Endodermal cell (in vitro differentiated cells): Measurements from ENCODE around the gene ZNF768. TPM values are rescaled to one million over a fixed set of nuclear protein-coding genes. Genes with fewer than 3 reads are reported as not detected.
A peak's percentile ranks its signal among the peaks of the same experiment; 100 is the strongest.

Experiments
- DNase-seq: peaks from one replicate; pipeline ENCODE4 v3.0.0-alpha.2; 2017
- H3K27ac ChIP-seq: 2 replicates; pipeline ENCODE4 v1.5.1; 2013; ENCODE audit warnings: mild to moderate bottlenecking, low read depth, low read length, moderate library complexity
- H3K27me3 ChIP-seq: 2 replicates; pipeline ENCODE4 v1.6.1; 2013; ENCODE audit warnings: mild to moderate bottlenecking, low read length, moderate library complexity; ENCODE audit not compliant: insufficient read depth, control insufficient read depth, poor library complexity, severe bottlenecking
- H3K36me3 ChIP-seq: 2 replicates; pipeline ENCODE4 v1.7.0; 2013; ENCODE audit warnings: mild to moderate bottlenecking, low read length, moderate library complexity; ENCODE audit not compliant: control insufficient read depth, insufficient read depth
- H3K4me1 ChIP-seq: one replicate; pipeline ENCODE4 v1.7.0; 2013; ENCODE audit warnings: low read length; ENCODE audit not compliant: control insufficient read depth, insufficient read depth
- H3K4me3 ChIP-seq: 2 replicates; pipeline ENCODE4 v1.5.1; 2013; ENCODE audit warnings: mild to moderate bottlenecking, low read length, moderate library complexity
- H3K9ac ChIP-seq: 2 replicates; pipeline ENCODE4 v1.6.1; 2013; ENCODE audit warnings: mild to moderate bottlenecking, low read length, moderate library complexity; ENCODE audit not compliant: poor library complexity, severe bottlenecking; ENCODE audit errors: extremely low read depth
- H3K9me3 ChIP-seq: 2 replicates; pipeline ENCODE4 v1.6.1; 2013; ENCODE audit warnings: mild to moderate bottlenecking, low read length, moderate library complexity; ENCODE audit not compliant: control insufficient read depth
- H3K27ac Mint-ChIP-seq: 2 replicates; pipeline ENCODE4 v1.8.0; 2020; ENCODE audit warnings: mixed read lengths
- H3K27me3 Mint-ChIP-seq: 2 replicates; pipeline ENCODE4 v1.8.0; 2021; ENCODE audit warnings: mild to moderate bottlenecking, mixed read lengths; ENCODE audit not compliant: insufficient read depth
- H3K36me3 Mint-ChIP-seq: 2 replicates; pipeline ENCODE4 v1.8.0; 2020; ENCODE audit warnings: low read depth, mixed read lengths
- H3K4me1 Mint-ChIP-seq: 2 replicates; pipeline ENCODE4 v1.8.0; 2020; ENCODE audit warnings: mixed read lengths
- H3K4me3 Mint-ChIP-seq: 2 replicates; pipeline ENCODE4 v1.8.0; 2020; ENCODE audit warnings: mild to moderate bottlenecking, moderate library complexity, mixed read lengths
- H3K9me3 Mint-ChIP-seq: 2 replicates; pipeline ENCODE4 v1.8.0; 2020; ENCODE audit warnings: mild to moderate bottlenecking, mixed read lengths
- WGBS, 2 experiments: methylation state at CpG; one replicate each; pipeline versions ENCODE4 v1.1.5 to v1.1.7; 2013; ENCODE audit warnings: missing lambda C conversion rate in 2 of 2, mixed read lengths in 1 of 2; ENCODE audit not compliant: insufficient coverage in 1 of 2, insufficient read length in 1 of 2; 5-methylcytosine and 5-hydroxymethylcytosine counted together
- total RNA-seq, 2 donors: library from RNA; stranded (reverse); fragmentation: NEBNext Ultra II Directional in 1 of 2; extraction: Animal tissue kit (Norgen Biotek cat#: 25700) in 1 of 2; gene quantifications; 2 replicates in 1 of 2; 3 replicates in 1 of 2; pipeline ENCODE4 v1.2.1, GENCODE V29; 2021
- TF ChIP-seq, protein P1 (sequence below): fragments of 200-600 bp; sonication (generic); conservative IDR thresholded peaks from 2 replicates; pipeline ENCODE4 v1.5.0; 2021; ENCODE audit warnings: antibody characterized with exemption, mild to moderate bottlenecking

Gene ZNF768
- total RNA-seq, 2 donors from 2014 or later, result 47.0 to 59.2 TPM

DNA sequence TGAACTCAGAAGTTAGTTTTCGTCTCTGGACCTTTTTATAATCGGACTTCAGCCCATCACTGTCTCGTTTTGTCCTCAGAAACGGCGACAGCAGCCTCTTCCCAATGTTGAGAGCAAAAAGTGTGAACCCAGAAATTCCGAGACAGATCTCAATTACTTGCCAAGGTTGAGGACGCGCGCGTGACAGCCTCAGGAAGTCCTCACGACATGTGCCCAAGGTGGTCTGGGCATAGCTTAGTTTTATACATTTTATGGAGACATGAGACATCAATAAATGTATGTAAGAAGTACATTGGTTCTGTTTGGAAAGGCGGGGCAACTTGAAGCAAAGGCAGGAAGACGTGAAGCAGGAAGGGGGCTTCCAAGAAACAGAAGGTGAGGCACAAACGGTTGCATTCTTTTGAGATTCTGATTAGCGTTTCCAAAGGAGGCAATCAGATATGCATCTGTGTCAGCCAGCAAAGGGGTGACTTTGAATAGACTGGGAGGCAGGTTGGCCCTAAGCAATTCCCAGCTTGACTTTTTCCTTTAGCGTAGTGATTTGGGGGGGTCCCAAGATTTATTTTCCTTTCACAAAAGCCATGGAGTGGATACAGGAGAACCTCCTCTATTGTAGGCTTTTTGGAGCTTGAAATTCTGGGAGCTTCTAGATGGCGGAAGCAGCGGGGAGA, 8.9 kb upstream of the ZNF768 start:
- H3K36me3 ChIP-seq, result peaks cover 20% of the 10 kb centered on the region
- H3K9ac ChIP-seq, result peak overlapping the region; percentile 86
- peaks cover 9% of the 10 kb centered on the region for H3K4me1 ChIP-seq
- H3K9me3 ChIP-seq, result no peaks in the 10 kb centered on the region
- H3K4me3 Mint-ChIP-seq, result peak overlapping the region; percentile 73
- peak overlapping the region; percentile 90 for H3K27ac ChIP-seq
- WGBS, 2 experiments, result 12 to 15% methylated on average over 16 to 18 of the region's 18 CpGs
- DNase-seq, result peak; percentile 61
- no peaks in the 10 kb centered on the region for H3K9me3 Mint-ChIP-seq
- H3K4me3 ChIP-seq, result peak overlapping the region; percentile 88
- H3K27ac Mint-ChIP-seq, result peak overlapping the region; percentile 96
- peaks cover 34% of the 10 kb centered on the region for H3K36me3 Mint-ChIP-seq
- TF ChIP-seq, protein P1, sequence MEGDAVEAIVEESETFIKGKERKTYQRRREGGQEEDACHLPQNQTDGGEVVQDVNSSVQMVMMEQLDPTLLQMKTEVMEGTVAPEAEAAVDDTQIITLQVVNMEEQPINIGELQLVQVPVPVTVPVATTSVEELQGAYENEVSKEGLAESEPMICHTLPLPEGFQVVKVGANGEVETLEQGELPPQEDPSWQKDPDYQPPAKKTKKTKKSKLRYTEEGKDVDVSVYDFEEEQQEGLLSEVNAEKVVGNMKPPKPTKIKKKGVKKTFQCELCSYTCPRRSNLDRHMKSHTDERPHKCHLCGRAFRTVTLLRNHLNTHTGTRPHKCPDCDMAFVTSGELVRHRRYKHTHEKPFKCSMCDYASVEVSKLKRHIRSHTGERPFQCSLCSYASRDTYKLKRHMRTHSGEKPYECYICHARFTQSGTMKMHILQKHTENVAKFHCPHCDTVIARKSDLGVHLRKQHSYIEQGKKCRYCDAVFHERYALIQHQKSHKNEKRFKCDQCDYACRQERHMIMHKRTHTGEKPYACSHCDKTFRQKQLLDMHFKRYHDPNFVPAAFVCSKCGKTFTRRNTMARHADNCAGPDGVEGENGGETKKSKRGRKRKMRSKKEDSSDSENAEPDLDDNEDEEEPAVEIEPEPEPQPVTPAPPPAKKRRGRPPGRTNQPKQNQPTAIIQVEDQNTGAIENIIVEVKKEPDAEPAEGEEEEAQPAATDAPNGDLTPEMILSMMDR, result no peak
- no peaks in the 10 kb centered on the region for H3K27me3 ChIP-seq
- H3K4me1 Mint-ChIP-seq, result peaks cover 36% of the 10 kb centered on the region
- no peaks in the 10 kb centered on the region for H3K27me3 Mint-ChIP-seq

DNA sequence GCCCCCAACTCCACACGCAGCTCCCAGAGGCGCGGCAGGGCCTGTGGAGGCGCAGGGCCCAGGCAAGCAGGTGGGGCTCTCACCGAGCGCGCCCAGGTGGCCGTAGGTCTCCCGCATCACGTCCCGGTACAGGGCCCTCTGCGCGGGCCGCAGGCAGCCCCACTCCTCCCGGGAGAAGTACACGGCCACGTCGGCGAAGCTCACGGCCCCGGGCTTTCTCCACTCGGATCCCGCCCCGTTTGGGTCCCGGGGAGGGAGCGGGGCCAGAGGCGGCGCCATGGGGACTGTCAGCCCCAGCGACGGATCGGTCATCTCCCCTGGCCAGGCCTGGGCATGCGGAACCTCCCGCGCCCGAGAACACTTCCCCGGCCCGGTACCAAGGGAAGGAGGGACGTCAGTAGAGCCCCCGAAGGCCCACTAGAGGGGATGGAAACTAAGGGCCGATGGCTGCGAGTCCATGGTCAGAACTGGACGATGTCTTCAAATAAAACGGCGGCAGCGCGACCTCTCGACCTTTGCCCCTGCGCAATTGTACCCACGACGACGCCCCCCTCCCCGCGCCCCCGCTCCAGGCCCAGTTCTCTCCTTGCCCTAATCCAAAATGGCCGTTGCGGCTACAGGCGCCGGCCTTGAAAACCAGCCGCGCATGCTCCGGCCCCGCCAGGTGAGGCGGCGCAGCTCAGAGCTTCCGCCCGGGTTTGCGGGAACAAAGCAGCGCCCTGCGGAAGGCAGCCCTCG, 8.2 kb upstream of the ZNF768 start, which contains the start of gene ZNF747:
Gene ZNF747, minus strand, starts transcription at position 491 of the 738 bp plus-strand sequence. Its CDS starts 179 bp downstream, at position 312.
- Mint-ChIP-seq H3K27ac (peak within 1 kb of the TSS; percentile 96), H3K4me3 (peak within 1 kb of the TSS; percentile 73), H3K36me3 (peaks cover 34% of the 10 kb centered on the region), H3K9me3 (no peaks in the 10 kb centered on the region), H3K4me1 (peaks cover 29% of the 10 kb centered on the region), H3K27me3 (no peaks in the 10 kb centered on the region)
- DNase-seq, result peak; percentile 96
- H3K27ac ChIP-seq, result peak within 1 kb of the TSS; percentile 90
- peak within 1 kb of the TSS; percentile 86 for H3K9ac ChIP-seq
- H3K9me3 ChIP-seq, result no peaks in the 10 kb centered on the region
- WGBS, 2 experiments, result 0 to 3% methylated on average over 26 to 70 of the region's 70 CpGs
- peaks cover 20% of the 10 kb centered on the region for H3K36me3 ChIP-seq
- peaks cover 9% of the 10 kb centered on the region for H3K4me1 ChIP-seq
- no peaks in the 10 kb centered on the region for H3K27me3 ChIP-seq
- H3K4me3 ChIP-seq, result peak within 1 kb of the TSS; percentile 88
- TF ChIP-seq, protein P1, result peak; percentile 20

DNA sequence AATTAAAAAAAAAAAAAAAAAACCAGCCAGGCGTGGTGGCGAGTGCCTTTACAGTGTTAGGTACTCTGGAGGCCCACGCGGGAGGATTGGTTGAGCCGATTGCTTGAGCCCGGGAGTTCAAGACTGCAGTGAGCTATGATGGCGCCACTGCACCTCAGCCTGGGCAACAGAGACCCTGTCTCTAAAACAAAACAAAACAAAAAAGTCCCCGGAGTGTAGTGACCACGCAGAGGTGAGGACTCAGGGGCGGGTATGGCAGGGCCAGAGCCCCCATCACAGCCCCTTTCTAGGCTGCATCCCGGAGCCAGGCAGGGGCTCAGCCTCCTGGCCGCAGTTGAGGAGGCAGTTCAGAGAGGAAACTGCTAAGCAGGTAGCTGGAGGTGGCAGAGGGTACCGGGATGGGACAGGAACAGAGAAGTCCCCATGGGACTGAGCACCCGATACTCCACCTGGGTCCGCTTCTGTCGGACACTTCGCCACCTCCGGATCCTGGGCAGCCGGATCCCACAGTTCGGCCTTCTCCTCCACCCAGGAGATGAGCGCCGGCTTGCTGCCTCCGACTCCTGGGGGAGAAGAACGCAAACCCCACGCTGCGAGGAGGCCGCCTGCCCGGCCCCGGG, 7.5 kb upstream of the ZNF768 start:
- TF ChIP-seq, protein P1, result no peak
- H3K36me3 Mint-ChIP-seq, result peaks cover 34% of the 10 kb centered on the region
- Histone ChIP-seq H3K4me1 (peaks cover 9% of the 10 kb centered on the region), H3K9me3 (no peaks in the 10 kb centered on the region), H3K36me3 (peaks cover 20% of the 10 kb centered on the region), H3K4me3 (peak overlapping the region; percentile 88), H3K9ac (no peak overlapping the region), H3K27ac (no peak overlapping the region), H3K27me3 (no peaks in the 10 kb centered on the region)
- peaks cover 28% of the 10 kb centered on the region for H3K4me1 Mint-ChIP-seq
- no peaks in the 10 kb centered on the region for H3K27me3 Mint-ChIP-seq
- DNase-seq, result peak; percentile 58
- no peaks in the 10 kb centered on the region for H3K9me3 Mint-ChIP-seq
- H3K4me3 Mint-ChIP-seq, result peak overlapping the region; percentile 73
- 38 to 45% methylated on average over 8 to 29 of the region's 29 CpGs for WGBS, 2 experiments
- peak overlapping the region; percentile 78 for H3K27ac Mint-ChIP-seq
